Activated CD8-positive, alpha-beta memory T cell treated with anti-CD3 and anti-CD28 coated beads, Interleukin-2, amount 50 U/mL, for 48 hours (primary cell): ENCODE measurements around the gene SH3GL1.

Experiments used
- DNase-seq: peaks from one replicate; pipeline ENCODE4 v3.0.0-alpha.2; 2020

SH3GL1 gene

DNA sequence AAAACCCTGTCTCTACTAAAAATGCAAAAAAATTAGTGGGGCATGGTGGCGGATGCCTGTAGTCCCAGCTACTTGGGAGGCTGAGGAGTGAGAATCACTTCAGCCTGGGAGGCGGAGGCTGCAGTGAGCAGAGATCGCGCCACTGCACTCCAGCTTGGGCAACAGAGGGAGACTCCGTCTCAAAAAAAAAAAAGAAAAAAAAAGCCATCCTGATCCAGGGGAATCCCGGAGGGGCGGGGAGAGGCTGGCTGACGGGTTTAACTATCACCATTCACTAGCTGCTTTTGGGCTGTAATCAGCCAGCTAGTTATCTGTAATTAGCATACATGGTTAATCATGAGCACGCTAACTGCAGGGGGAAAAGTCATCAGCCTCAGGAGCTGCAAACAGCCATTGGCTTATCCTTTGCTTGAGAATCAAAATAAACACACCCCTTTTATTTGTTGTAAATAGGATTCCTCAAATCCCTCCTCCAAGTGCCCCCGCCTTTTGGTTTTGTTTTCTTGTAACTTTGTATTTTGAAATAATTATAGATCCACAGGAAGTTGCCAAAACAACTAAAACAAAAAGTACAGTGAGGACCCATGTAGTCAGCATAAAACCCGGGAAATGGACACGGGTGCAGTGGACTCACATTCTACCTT lies 86.4 kb downstream of the SH3GL1 start:
- DNase-seq, result no peak
